DOHH2 (cell line): ENCODE data around the gene DBT.
"Not testable (repeated sequence)": the region's sequence is repeated elsewhere in the genome, so short reads cannot be mapped to it uniquely, and the experiment has no call there.

ENCODE experiments used
- EZH2phosphoT487 ChIP-seq: fragments of 200-600 bp; sonication (generic); IDR thresholded peaks from 2 replicates; pipeline ENCODE4 v1.6.1; 2017; ENCODE audit warnings: borderline replicate concordance, mild to moderate bottlenecking, antibody characterized with exemption, low read length, moderate library complexity, mixed read lengths
- TF ChIP-seq, protein P1 (sequence below): fragments of 200-600 bp; sonication (generic); IDR thresholded peaks from one replicate; pipeline ENCODE4 v1.5.1; 2014; ENCODE audit warnings: antibody characterized with exemption, mild to moderate bottlenecking, low read depth, low read length; ENCODE audit not compliant: poor library complexity, severe bottlenecking

DNA sequence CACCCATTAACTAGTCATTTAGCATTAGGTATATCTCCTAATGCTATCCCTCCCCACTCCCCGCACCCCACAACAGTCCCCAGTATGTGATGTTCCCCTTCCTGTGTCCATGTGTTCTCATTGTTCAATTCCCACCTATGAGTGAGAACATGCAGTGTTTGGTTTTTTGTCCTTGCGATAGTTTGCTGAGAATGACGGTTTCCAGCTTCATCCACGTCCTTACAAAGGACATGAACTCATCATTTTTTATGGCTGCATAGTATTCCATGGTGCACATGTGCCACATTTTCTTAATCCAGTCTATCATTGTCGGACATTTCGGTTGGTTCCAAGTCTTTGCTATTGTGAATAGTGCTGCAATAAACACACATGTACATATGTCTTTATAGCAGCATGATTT is 8.8 kb upstream of the DBT start:
- TF ChIP-seq, protein P1, sequence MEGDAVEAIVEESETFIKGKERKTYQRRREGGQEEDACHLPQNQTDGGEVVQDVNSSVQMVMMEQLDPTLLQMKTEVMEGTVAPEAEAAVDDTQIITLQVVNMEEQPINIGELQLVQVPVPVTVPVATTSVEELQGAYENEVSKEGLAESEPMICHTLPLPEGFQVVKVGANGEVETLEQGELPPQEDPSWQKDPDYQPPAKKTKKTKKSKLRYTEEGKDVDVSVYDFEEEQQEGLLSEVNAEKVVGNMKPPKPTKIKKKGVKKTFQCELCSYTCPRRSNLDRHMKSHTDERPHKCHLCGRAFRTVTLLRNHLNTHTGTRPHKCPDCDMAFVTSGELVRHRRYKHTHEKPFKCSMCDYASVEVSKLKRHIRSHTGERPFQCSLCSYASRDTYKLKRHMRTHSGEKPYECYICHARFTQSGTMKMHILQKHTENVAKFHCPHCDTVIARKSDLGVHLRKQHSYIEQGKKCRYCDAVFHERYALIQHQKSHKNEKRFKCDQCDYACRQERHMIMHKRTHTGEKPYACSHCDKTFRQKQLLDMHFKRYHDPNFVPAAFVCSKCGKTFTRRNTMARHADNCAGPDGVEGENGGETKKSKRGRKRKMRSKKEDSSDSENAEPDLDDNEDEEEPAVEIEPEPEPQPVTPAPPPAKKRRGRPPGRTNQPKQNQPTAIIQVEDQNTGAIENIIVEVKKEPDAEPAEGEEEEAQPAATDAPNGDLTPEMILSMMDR = not testable (repeated sequence)
- TF ChIP-seq EZH2phosphoT487 = not testable (repeated sequence)
